Adrenal gland (tissue), 5 donors: ENCODE data around the gene PCDHA5.
"Not testable (repeated sequence)": the region's sequence is repeated elsewhere in the genome, so short reads cannot be mapped to it uniquely, and the experiment has no call there.

ENCODE experiments used
- CTCF ChIP-seq, 6 experiments: fragments of 450-650 bp in 4 of 6; fragments of 200-600 bp in 2 of 6; sonication (generic) in 1 of 6; IDR thresholded peaks; 1 replicate in 5 of 6; 2 replicates in 1 of 6; pipeline versions ENCODE4 v1.5.1 to v1.8.0; 2016 to 2021; ENCODE audit warnings: antibody characterized with exemption in 6 of 6, mild to moderate bottlenecking in 2 of 6, moderate library complexity in 1 of 6
- POLR2A ChIP-seq, 2 donors: fragments of 450-650 bp; IDR thresholded peaks; one replicate each; pipeline ENCODE4 v1.6.1; 2017; ENCODE audit warnings: antibody characterized with exemption in 2 of 2, mild to moderate bottlenecking in 2 of 2, moderate library complexity in 1 of 2
- donor health status: DM: no; HTN: no; CAD: no.

GRCh38 chr5:140802381-140802780 lies 19.0 kb upstream of the PCDHA5 start:
- not testable (repeated sequence) for TF ChIP-seq CTCF, POLR2A (IDR thresholded peaks at IDR 0.05)
